ENCODE data around the gene ROBO2.
"Not testable (repeated sequence)": the region's sequence is repeated elsewhere in the genome, so short reads cannot be mapped to it uniquely, and the experiment has no call there.

Gene ROBO2

DNA sequence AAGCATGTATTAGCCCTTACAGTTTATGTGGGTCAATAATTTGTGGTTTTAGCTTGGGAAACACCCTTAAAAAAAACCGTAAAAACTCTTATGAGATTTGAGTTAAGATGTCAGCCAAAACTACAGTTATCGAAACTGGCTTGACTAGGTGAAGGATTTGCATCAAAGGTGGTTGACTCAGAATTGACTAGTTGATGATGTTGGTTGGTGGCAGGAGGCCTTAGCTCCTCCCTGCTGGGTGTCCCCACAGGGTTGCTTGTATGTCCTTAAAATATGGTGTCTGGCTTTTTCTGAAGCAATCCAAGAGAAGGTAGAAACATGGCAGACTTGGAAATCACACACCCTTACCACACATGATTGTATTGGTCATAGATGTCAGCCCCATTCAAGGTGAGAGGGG is 305.1 kb downstream of the ROBO2 start:
- no peak for DNase-seq

DNA sequence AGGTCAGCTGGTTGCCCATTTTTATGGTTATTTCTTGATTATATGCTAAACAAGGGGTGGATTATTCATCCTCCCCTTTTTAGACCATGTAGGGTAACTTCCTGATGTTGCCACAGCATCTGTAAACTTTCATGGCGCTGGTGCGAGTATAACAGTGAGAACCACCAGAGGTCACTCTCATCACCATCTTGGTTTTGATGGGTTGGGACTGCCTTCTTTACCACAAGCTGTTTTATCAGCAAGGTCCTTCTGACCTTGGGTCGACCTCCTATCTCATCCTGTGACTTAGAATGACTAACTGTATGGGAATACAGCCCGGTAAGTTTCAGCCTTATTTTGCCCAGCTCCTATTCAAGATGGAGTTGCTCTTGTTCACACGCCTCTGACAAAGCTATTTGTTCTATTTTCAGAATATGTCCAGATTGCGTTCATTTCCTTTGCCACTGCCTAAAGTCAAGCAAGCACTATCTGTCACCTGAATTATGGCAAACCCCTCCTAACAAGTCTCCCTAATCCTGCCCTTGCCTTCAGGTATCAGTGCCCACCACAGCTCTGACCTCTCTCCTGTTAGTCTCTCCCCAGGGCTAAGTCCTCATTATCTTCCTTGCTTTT is 308.5 kb downstream of the ROBO2 start:
- no peak for DNase-seq

DNA sequence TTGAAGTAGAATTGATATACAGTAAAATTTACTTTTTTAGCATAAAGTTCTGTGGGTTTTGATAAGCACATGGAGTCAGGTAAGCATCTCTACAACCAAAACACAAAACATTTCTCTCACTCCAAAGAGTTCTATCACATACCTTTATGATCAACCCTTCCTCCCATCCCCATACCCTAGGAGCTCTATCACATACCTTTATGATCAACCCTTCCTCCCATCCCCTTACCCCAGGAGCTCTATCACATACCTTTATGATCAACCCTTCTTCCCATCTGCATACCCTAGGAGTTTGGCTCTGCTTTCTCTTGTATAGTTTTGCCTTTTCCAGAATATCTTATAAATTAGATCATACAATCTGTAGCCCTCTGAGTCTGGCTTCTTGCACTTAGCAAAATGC is 315.1 kb downstream of the ROBO2 start:
- DNase-seq: no peak

GRCh38 chr3:77362936-77363335 is 323.0 kb downstream of the ROBO2 start:
- DNase-seq: no peak

- DNase-seq: no peak
Measured at GRCh38 chr3:77365152-77365551, 325.3 kb downstream of the ROBO2 start.

DNA sequence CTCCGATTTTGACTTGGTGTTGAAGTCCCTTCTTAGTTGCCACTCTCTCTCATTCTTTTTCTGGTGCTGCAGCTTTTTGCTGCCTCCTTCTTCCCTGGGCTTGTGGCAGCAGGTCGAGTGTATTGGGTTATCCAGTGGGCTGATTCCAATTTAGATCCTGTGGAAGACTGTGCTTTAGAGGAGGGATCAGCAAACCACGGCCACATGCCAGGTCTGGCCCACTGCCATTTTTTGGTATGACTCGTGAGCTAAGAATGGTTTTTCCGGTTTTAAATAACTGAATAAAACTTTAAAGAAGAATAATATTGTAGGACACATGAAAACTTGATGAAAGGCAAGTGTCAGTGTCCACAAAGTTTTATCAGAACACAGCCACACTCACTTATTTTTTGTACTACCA is 330.5 kb downstream of the ROBO2 start:
- DNase-seq: no peak

GRCh38 chr3:77372018-77372417 is 332.1 kb downstream of the ROBO2 start:
- DNase-seq: no peak

GRCh38 chr3:77372634-77373346 is 332.9 kb downstream of the ROBO2 start:
- DNase-seq: no peak

DNA sequence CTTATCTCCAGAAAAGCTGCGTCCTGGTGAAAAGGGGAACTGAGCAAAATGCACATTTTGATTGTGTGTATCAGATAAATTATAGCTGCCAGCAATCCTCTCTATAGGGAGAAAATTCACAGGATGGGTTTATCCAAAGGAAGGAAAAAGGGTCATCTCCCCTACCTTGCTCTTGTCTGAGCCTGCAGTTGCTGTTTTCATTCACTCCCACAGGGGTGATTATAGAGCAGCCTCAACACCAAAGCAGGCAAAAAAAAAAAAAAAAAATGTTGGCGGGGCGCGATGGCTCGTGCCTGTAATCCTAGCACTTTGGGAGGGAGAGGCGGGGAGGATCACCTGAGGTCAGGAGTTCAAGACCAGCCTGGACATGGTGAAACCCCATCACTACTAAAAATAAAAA is 333.7 kb downstream of the ROBO2 start:
- no peak for DNase-seq

- no peak for DNase-seq
Measured at GRCh38 chr3:77376511-77376910, 336.6 kb downstream of the ROBO2 start.

GRCh38 chr3:77377717-77378116 is 337.8 kb downstream of the ROBO2 start:
- DNase-seq: no peak

GRCh38 chr3:77380136-77380535 is 340.2 kb downstream of the ROBO2 start:
- DNase-seq: no peak

GRCh38 chr3:77381431-77381830 is 341.5 kb downstream of the ROBO2 start:
- DNase-seq: no peak

- DNase-seq: no peak
Measured at GRCh38 chr3:77392181-77392580, 352.3 kb downstream of the ROBO2 start.

GRCh38 chr3:77394046-77394445 is 354.1 kb downstream of the ROBO2 start:
- no peak for DNase-seq

DNA sequence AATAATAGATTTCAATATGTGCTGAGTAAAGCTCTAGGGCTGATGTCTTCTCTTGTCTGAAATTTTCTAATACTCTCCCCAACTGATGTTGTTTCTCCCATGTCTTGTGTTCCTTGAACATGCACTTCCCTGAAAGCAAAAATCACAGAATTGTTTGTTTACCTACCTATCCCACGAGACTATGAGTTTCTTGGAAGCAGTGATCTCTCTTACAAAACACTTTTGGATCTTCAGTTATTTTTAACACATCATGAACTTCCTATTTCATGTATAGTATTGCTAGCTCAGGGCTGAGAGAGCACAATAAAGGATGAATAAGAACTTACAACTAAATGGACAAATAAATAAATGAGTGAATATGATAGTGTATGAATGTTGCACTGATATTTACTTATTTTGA is 365.0 kb downstream of the ROBO2 start:
- no peak for DNase-seq

GRCh38 chr3:77407441-77407840 is 367.5 kb downstream of the ROBO2 start:
- no peak for DNase-seq

- not testable (repeated sequence) for DNase-seq
Measured at GRCh38 chr3:77410334-77410733, 370.4 kb downstream of the ROBO2 start.

GRCh38 chr3:77411334-77411733 is 371.4 kb downstream of the ROBO2 start:
- DNase-seq: no peak

GRCh38 chr3:77412021-77412438 is 372.1 kb downstream of the ROBO2 start:
- no peak for DNase-seq

- no peak for DNase-seq
Measured at GRCh38 chr3:77412584-77412983, 372.7 kb downstream of the ROBO2 start.

DNA sequence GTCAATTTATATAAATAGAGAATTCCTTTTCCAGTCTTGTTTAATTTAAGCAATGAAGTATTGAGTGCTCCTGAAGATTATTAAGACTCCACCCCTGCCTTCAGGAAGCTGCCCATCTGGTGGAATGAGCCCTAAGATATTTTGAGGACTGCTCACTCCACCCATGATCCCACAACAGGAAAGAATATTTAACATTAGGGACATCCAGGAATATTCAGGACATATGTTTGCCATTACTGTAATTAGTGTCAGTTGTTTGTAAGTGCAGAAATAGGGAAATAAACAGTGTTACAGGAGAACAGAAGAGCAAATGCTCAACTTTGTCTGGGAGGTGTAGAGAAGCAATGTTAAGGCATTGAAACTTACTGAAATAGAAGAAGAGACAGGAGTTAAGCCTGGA is 375.0 kb downstream of the ROBO2 start:
- no peak for DNase-seq

GRCh38 chr3:77420336-77420735 is 380.4 kb downstream of the ROBO2 start:
- no peak for DNase-seq

DNA sequence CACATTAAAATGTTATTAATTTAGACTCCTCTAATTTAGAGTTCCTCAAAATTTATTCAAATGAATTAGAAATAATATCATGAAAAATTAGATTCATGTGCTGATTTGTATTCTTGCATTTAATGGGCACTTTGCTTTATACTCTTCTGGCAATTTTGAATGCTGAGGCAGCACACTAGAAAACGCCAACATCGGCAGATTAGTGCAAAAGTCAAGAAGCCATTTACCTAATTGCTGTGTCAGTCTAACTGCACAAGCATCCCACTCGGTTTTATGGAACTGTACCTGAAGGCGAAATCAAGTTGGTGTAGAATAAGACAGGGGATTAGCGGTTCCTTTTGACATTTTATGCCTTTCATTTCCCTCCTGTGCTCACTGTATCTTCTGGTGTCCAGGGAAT is 382.0 kb downstream of the ROBO2 start:
- no peak for DNase-seq

DNA sequence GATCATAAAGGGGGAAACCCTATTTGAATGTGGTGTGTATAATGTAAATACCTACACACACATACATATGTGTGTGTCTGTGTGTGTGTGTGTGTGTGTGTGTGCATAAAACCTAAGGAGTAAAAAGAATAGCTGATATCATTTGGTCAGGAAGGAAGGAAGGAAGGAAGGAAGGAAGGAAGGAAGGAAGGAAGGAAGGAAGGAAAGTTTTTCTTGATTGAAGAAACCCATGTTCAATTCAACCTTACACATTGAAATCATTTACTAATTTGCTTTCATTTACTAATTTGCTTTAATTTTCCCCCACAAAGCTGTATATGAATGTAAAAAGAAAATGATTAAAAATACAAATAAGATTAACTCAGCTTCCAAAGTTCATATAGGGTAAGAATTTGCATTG is 386.6 kb downstream of the ROBO2 start:
- DNase-seq: no peak

Measured in cortex of kidney (tissue), 1 donor.